OCI-LY3 (cell line): Measurements from ENCODE around the gene TNNC2.

Source experiments
- H2AFZ ChIP-seq: fragments of 200-600, 300-600 bp; shearing (Covaris generic); 2 replicates; pipeline ENCODE4 v1.6.0; 2014; ENCODE audit warnings: antibody characterized with exemption, low read depth, low read length
- H3K27ac ChIP-seq: fragments of 200-600, 300-600 bp; sonication (generic); 2 replicates; pipeline ENCODE4 v1.5.1; 2014; ENCODE audit warnings: mild to moderate bottlenecking, low read length, moderate library complexity, mixed read lengths
- H3K27me3 ChIP-seq: fragments of 200-600, 300-600 bp; sonication (generic); 2 replicates; pipeline ENCODE4 v1.6.1; 2014; ENCODE audit warnings: low read depth, low read length, mixed read lengths
- H3K36me3 ChIP-seq: fragments of 200-600, 300-600 bp; sonication (generic); replicated peaks from 2 replicates; pipeline ENCODE3; 2014; ENCODE audit warnings: low read depth, low read length, mixed read lengths
- H3K4me1 ChIP-seq: fragments of 300-600, 200-600 bp; sonication (generic); 2 replicates; pipeline ENCODE4 v1.6.1; 2014; ENCODE audit warnings: low read length, mixed read lengths
- H3K4me2 ChIP-seq: fragments of 200-600, 300-600 bp; sonication (generic); 2 replicates; pipeline ENCODE4 v1.6.1; 2014; ENCODE audit warnings: low read length, mixed read lengths
- H3K4me3 ChIP-seq: fragments of 300-600, 200-600 bp; sonication (generic); 2 replicates; pipeline ENCODE4 v1.5.1; 2014; ENCODE audit warnings: antibody characterized with exemption, mild to moderate bottlenecking, low read length, moderate library complexity
- H3K79me2 ChIP-seq: fragments of 300-600, 200-600 bp; shearing (Covaris generic); 2 replicates; pipeline ENCODE4 v1.6.1; 2014; ENCODE audit warnings: mild to moderate bottlenecking, low read length, mixed read lengths
- H3K9ac ChIP-seq: fragments of 300-600, 200-600 bp; shearing (Covaris generic); 2 replicates; pipeline ENCODE4 v1.6.0; 2014; ENCODE audit warnings: mild to moderate bottlenecking, low read length, moderate library complexity
- H3K9me3 ChIP-seq: fragments of 200-600, 300-600 bp; shearing (Covaris generic); 2 replicates; pipeline ENCODE4 v1.6.1; 2014; ENCODE audit warnings: low read length, mixed read lengths; ENCODE audit not compliant: insufficient read depth
- H4K20me1 ChIP-seq: fragments of 200-600, 300-600 bp; sonication (generic); 2 replicates; pipeline ENCODE4 v1.6.1; 2016; ENCODE audit warnings: low read length, mixed read lengths; ENCODE audit not compliant: insufficient read depth
- CTCF ChIP-seq: fragments of 200-600, 300-600 bp; sonication (generic); IDR thresholded peaks from 2 replicates; pipeline ENCODE4 v1.5.1; 2014; ENCODE audit warnings: antibody characterized with exemption, low read length, low read depth
- EZH2phosphoT487 ChIP-seq: fragments of 200-600 bp; shearing (Covaris generic); IDR thresholded peaks from 2 replicates; pipeline ENCODE4 v1.6.1; 2018; ENCODE audit warnings: antibody characterized with exemption, mixed run types, low read depth

The TNNC2 gene

DNA sequence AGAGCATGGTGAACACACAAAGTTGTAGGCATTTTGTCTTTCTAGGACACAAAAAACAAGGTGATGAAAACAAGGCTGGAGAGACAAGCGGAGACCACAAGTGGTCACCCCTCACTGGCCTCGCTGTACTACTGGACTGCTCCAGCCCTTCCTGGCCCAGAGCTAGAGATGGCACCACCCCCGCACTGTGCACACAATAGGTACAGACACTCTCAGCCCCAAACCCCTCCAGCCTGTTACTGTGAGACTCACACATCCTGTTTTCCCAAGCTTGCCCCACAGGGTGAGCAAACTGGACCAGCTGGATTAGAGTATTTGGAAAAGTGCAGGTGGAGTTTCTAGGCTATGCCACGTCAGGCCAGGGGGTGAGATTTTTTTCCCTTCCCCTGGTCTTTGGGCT, 45.5 kb upstream of the TNNC2 start:
- Histone ChIP-seq H3K27ac (no peak overlapping the region), H2AFZ (no peak overlapping the region), H3K27me3 (no peaks in the 10 kb centered on the region), H3K9me3 (no peaks in the 10 kb centered on the region), H3K36me3 (no peaks in the 10 kb centered on the region), H3K4me1 (no peaks in the 10 kb centered on the region), H3K4me2 (no peak overlapping the region), H3K79me2 (no peaks in the 10 kb centered on the region), H4K20me1 (no peaks in the 10 kb centered on the region), H3K4me3 (no peak overlapping the region), H3K9ac (no peak overlapping the region)
- TF ChIP-seq CTCF (no peak), EZH2phosphoT487 (no peak)

DNA sequence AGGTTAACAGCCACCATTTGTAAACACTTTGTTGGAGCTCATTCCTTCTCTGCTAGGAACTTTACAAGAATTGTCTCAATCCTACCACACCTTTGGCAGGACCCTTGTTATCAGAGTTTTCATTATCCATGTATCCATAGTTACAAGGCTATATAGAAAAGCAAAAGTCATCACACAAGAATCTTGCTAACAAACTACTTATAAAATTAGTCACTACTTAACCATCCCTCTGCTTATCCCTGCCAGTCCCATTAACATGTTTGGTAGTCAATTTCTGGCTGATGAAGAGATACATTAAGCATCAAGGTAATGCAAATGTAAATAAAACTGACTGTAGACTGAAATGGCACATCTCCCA, 40.7 kb upstream of the TNNC2 start:
- H3K4me2 ChIP-seq: no peak overlapping the region
- H3K9ac ChIP-seq: no peak overlapping the region
- H4K20me1 ChIP-seq: no peaks in the 10 kb centered on the region
- H3K4me1 ChIP-seq: no peaks in the 10 kb centered on the region
- no peak overlapping the region for H2AFZ ChIP-seq
- no peaks in the 10 kb centered on the region for H3K9me3 ChIP-seq
- no peak overlapping the region for H3K4me3 ChIP-seq
- H3K27me3 ChIP-seq: no peaks in the 10 kb centered on the region
- H3K79me2 ChIP-seq: no peaks in the 10 kb centered on the region
- no peak overlapping the region for H3K27ac ChIP-seq
- TF ChIP-seq CTCF (no peak), EZH2phosphoT487 (no peak)
- H3K36me3 ChIP-seq: no peaks in the 10 kb centered on the region

DNA sequence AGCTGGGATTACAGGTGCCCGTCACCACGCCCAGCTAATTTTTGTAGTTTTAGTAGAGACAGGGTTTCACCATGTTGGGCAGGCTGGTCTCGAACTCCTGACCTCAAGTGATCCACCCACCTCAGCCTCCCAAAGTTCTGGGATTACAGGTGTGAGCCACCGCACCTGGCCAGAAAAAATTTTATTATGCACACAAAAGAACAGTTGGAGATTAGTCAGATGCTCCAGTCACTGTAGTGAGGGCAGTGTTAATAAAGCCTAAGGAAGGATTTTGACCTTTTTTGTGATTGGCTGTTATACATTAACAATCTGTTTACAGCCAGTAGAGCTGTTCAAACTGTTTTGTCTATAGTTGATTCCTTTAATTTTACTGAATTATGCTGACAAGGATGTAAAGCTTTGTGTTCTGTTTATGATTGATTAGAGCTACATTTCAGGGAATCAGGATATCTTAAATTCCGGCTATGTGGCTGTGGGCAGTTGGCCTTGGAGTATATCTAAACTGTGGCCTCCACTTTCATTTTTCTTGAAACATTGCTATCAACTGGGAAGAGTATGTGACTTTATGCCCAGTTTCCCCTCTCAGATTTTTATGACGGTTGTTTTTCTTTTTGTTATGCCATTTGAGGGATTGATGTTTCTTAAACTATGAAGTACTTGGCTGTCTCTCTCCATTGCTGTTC, 40.2 kb upstream of the TNNC2 start:
- Histone ChIP-seq H2AFZ (no peak overlapping the region), H3K27ac (no peak overlapping the region), H3K4me2 (no peak overlapping the region), H4K20me1 (no peaks in the 10 kb centered on the region), H3K9ac (no peak overlapping the region), H3K79me2 (no peaks in the 10 kb centered on the region), H3K36me3 (no peaks in the 10 kb centered on the region), H3K4me3 (no peak overlapping the region), H3K4me1 (no peaks in the 10 kb centered on the region), H3K27me3 (no peaks in the 10 kb centered on the region), H3K9me3 (no peaks in the 10 kb centered on the region)
- TF ChIP-seq EZH2phosphoT487: no peak
- TF ChIP-seq CTCF: no peak

DNA sequence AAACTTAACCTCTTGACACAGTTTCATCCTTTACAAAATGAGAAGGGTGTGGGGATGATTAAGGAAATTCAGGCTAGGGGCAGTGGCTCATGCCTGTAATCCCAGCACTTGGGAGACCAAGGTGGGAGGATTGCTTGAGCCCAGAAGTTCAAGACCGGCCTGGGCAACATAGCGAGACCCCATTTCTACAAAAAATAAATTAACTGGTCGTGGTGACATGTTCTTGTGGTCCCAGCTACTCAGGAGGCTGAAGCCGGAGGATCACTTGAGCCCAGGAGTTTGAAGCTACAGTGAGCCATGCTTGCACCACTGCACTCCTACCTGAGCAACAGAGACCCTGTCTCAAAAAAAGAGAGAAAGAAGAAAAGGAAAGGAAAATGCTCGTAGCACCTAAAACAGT, 39.3 kb upstream of the TNNC2 start:
- H3K79me2 ChIP-seq: no peaks in the 10 kb centered on the region
- no peak overlapping the region for H3K27ac ChIP-seq
- no peak overlapping the region for H3K4me2 ChIP-seq
- no peak overlapping the region for H2AFZ ChIP-seq
- no peaks in the 10 kb centered on the region for H4K20me1 ChIP-seq
- no peaks in the 10 kb centered on the region for H3K4me1 ChIP-seq
- no peaks in the 10 kb centered on the region for H3K9me3 ChIP-seq
- H3K4me3 ChIP-seq: no peak overlapping the region
- H3K36me3 ChIP-seq: no peaks in the 10 kb centered on the region
- no peaks in the 10 kb centered on the region for H3K27me3 ChIP-seq
- no peak overlapping the region for H3K9ac ChIP-seq
- TF ChIP-seq CTCF (no peak), EZH2phosphoT487 (no peak)
